Left ventricle myocardium inferior (tissue), 1 donor: ENCODE results near the gene PGP. TPM values are rescaled to one million over a fixed set of nuclear protein-coding genes. Genes with fewer than 3 reads are reported as not detected.

Experiments
- DNase-seq: peaks from one replicate; pipeline ENCODE4 v3.0.0-alpha.2; 2020
- H3K27ac ChIP-seq: fragments of 200-600 bp; replicated peaks from 2 replicates; pipeline ENCODE4 v1.8.0; 2021
- H3K27me3 ChIP-seq: fragments of 200-600 bp; 2 replicates; pipeline ENCODE4 v1.8.0; 2021; ENCODE audit warnings: low read depth
- H3K36me3 ChIP-seq: fragments of 200-600 bp; 2 replicates; pipeline ENCODE4 v1.8.0; 2021
- H3K4me1 ChIP-seq: fragments of 200-600 bp; 2 replicates; pipeline ENCODE4 v1.8.0; 2021
- H3K4me3 ChIP-seq: fragments of 200-600 bp; 2 replicates; pipeline ENCODE4 v1.8.0; 2021; ENCODE audit warnings: mild to moderate bottlenecking, moderate library complexity
- H3K9me3 ChIP-seq: fragments of 200-600 bp; replicated peaks from 2 replicates; pipeline ENCODE4 v1.8.0; 2021
- intact Hi-C: fragments of 100-400 bp; cut with micrococcal nuclease; formaldehyde crosslinking; loops from one replicate; pipeline ENCODE4 v1.11.0; 2022
- total RNA-seq: library from RNA; stranded (reverse); fragmentation: NEBNext Ultra II Directional; extraction: Animal tissue kit (Norgen Biotek cat#: 25700); gene quantifications from one replicate; pipeline ENCODE4 v1.2.1, GENCODE V29; 2021
- TF ChIP-seq, protein P1 (sequence below): fragments of 200-600 bp; IDR thresholded peaks from 2 replicates; pipeline ENCODE4 v1.8.0; 2021; ENCODE audit warnings: antibody characterized with exemption, mild to moderate bottlenecking, borderline replicate concordance
- donor health status: DM: no; HTN: yes; CAD: no; lungs with severe emphysema.

Gene PGP
- total RNA-seq, 1 donor from 2014 or later, result 34.1 TPM

DNA sequence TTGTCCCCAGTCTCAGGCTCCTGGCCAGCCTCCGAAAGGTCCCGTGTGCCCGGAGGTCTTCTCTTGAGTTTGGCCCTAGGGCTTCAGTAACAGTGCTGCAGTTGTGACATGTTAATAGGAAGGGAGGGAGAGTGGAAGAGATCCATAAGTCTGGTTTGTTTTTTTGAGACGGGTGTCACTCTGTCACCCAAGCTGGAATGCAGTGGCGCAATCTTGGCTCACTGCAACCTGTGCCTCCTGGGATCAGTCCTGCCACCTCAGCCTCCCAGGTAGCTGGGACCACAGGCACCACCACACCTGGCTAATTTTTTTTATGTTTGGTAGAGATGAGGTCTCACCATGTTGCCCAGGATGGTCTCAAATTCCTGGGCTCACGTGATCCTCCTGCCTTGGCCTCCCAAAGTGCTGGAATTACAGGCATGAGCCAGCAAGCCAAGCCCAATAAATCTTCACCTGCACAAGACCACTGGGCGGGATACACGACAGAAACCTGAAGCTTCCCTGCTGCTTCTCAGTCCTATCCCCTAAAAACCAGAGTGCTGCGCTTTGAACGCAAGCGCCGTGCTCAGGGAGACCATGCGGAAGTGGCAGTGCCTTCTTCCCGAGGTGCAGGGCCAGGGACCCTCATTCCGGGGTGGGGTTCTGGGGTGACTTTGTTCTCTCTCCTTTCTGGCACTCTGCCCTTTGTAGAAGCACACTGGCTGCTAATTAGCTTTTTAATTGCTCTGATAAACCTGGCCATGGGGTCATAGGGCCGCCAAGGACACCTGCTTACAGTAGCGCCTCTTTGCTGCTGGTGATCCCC is 48.2 kb downstream of the PGP start:
- Histone ChIP-seq H3K27ac (no peak overlapping the region), H3K36me3 (peaks cover 32% of the 10 kb centered on the region)
- TF ChIP-seq, protein P1, sequence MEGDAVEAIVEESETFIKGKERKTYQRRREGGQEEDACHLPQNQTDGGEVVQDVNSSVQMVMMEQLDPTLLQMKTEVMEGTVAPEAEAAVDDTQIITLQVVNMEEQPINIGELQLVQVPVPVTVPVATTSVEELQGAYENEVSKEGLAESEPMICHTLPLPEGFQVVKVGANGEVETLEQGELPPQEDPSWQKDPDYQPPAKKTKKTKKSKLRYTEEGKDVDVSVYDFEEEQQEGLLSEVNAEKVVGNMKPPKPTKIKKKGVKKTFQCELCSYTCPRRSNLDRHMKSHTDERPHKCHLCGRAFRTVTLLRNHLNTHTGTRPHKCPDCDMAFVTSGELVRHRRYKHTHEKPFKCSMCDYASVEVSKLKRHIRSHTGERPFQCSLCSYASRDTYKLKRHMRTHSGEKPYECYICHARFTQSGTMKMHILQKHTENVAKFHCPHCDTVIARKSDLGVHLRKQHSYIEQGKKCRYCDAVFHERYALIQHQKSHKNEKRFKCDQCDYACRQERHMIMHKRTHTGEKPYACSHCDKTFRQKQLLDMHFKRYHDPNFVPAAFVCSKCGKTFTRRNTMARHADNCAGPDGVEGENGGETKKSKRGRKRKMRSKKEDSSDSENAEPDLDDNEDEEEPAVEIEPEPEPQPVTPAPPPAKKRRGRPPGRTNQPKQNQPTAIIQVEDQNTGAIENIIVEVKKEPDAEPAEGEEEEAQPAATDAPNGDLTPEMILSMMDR, result no peak

DNA sequence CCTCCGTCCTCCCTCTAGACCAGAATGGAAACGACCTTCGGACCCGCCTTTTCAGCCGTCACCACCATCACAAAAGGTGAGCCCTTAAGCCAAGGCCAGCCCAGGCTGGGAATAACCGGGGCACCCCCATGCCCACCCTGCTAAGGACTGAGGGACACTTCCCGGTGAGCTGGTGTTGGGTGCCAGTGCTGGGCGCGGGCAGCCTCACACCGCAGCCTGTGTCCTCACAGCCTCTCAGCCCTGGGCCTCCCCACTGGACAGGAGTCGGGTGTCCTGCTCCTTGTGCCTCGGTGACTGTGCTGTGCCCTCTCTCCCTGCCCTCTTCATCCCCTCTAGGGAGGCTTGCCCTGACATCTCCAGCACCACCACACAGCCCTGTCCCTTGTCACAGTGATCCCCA is 48.8 kb downstream of the PGP start:
- H3K9me3 ChIP-seq, result no peaks in the 10 kb centered on the region
- TF ChIP-seq, protein P1, result no peak
- no peak overlapping the region for H3K27ac ChIP-seq
- no peak overlapping the region for H3K4me3 ChIP-seq
- peaks cover 26% of the 10 kb centered on the region for H3K36me3 ChIP-seq
- peaks cover 7% of the 10 kb centered on the region for H3K4me1 ChIP-seq
- DNase-seq, result no peak
- no peaks in the 10 kb centered on the region for H3K27me3 ChIP-seq
- intact Hi-C loops, result no loop called here

More for the DNA sequence above, 48.2 kb downstream of the PGP start:
- no peaks in the 10 kb centered on the region for H3K9me3 ChIP-seq
- H3K4me3 ChIP-seq, result no peak overlapping the region
- intact Hi-C loops, result no loop called here
- no peak for DNase-seq
- H3K27me3 ChIP-seq, result no peaks in the 10 kb centered on the region
- peaks cover 3% of the 10 kb centered on the region for H3K4me1 ChIP-seq

DNA sequence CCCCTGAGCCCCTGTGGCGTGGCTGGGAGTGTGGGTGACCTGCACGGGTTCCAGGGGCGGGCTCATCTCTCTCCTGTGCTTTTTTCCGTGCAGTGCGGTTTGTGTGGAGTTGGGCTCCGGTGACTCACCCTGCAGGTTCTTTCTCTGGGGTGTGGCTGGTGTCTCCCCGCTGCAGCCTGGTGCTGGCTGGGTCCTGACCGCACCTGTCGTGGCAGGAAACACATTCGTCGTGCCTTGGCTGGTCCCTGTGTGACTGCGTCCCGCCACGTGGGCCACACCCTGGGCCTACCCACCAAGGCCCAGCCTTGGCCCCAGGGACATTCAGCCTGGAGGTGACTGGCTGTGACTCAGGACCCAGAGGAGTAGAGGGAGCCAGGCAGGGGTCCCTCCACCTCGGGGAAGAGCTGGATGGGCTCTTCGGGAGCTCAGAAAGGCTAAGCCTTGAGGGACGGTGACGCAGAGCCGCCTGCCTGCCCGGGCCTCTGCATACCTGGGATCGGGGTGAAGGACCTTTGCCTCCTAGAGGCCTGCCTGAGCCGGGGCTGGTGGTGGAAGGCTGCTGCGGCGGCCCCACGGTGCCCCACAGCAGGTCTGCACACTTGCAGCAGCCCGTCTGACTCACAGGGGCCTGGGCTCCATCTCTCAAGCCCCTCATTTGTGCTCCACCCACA is 51.3 kb downstream of the PGP start:
- H3K27ac ChIP-seq, result no peak overlapping the region
- H3K4me3 ChIP-seq, result no peak overlapping the region
- H3K36me3 ChIP-seq, result peaks cover 23% of the 10 kb centered on the region
- intact Hi-C loops, result no loop called here
- DNase-seq, result no peak
- H3K27me3 ChIP-seq, result no peaks in the 10 kb centered on the region
- no peaks in the 10 kb centered on the region for H3K9me3 ChIP-seq
- H3K4me1 ChIP-seq, result peaks cover 31% of the 10 kb centered on the region
- TF ChIP-seq, protein P1, result no peak

DNA sequence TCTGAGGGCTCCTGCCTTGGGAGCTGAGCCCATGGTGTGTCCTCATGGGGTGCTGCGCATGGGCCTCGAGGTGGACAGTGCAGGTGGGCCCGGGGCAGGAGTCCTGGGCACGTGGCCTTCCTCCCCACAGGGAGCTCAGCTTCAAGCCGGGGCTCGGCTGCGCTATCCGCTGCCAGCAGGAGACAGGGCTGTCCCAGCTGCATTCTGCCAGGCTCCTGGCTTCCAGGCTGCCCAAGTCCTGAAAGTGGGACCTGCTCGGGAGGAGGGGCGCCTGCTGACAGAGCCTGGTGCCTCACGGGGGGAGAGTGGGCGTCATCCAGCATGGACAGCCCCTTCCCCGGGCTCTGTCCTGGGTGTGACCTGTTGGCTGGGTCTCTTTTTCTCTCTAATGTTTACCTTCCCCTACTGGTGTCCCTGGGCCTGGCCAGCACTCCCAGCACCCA is 51.9 kb downstream of the PGP start:
- H3K4me3 ChIP-seq, result no peak overlapping the region
- H3K4me1 ChIP-seq, result peaks cover 37% of the 10 kb centered on the region
- TF ChIP-seq, protein P1, result no peak
- H3K36me3 ChIP-seq, result peaks cover 20% of the 10 kb centered on the region
- no peak overlapping the region for H3K27ac ChIP-seq
- DNase-seq, result no peak
- no peaks in the 10 kb centered on the region for H3K9me3 ChIP-seq
- intact Hi-C loops, result no loop called here
- no peaks in the 10 kb centered on the region for H3K27me3 ChIP-seq

DNA sequence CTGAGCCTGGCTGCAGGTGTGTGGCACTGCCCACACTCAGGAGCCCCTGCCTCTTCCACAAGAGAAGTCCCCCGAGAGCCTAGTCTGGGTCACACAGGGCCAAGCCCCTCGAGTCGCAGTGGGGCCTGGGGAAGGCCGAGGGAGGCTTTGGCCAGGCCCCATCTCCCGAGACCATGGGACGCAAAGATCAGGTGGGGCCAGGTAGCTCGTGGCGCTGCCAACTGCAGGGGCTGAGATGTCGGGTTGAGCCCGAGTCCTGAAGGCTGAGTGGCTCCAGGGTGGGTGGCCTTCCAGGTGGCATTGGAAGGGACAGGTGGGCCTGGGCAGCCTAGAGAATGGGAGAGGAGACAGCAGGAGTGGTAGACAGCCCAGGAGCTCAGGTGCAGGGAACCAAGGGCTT is 52.7 kb downstream of the PGP start:
- Histone ChIP-seq H3K27me3 (no peaks in the 10 kb centered on the region), H3K4me3 (no peak overlapping the region), H3K36me3 (peaks cover 13% of the 10 kb centered on the region), H3K27ac (peak overlapping the region; percentile 67), H3K9me3 (no peaks in the 10 kb centered on the region), H3K4me1 (peaks cover 45% of the 10 kb centered on the region)
- TF ChIP-seq, protein P1, result no peak
- intact Hi-C loops, result no loop called here
- DNase-seq, result no peak

Other genes starting within 250 kb of the PGP start
- not detected for gene RNF151, start 248.0 kb downstream of the PGP start, total RNA-seq
- 22.6 TPM for gene TBL3, start 242.8 kb downstream of the PGP start, total RNA-seq
- gene NOXO1, start 233.4 kb downstream of the PGP start, total RNA-seq, result not detected
- 23.3 TPM for gene GFER, start 230.6 kb downstream of the PGP start, total RNA-seq
- 0.38 TPM for gene SYNGR3, start 224.9 kb downstream of the PGP start, total RNA-seq
- 14.5 TPM for gene ZNF598, start 205.0 kb downstream of the PGP start, total RNA-seq
- not detected for gene NPW, start 195.1 kb downstream of the PGP start, total RNA-seq
- 221 TPM for gene NHERF2, start 187.9 kb downstream of the PGP start, total RNA-seq
- gene NTHL1, start 167.0 kb downstream of the PGP start, total RNA-seq, result 21.7 TPM
- 80.1 TPM for gene TSC2, start 166.9 kb downstream of the PGP start, total RNA-seq
- gene PKD1, start 78.9 kb downstream of the PGP start, total RNA-seq, result 83.9 TPM
- gene RAB26, start 66.2 kb downstream of the PGP start, total RNA-seq, result 1.7 TPM
- 26.0 TPM for gene TRAF7, start 59.1 kb downstream of the PGP start, total RNA-seq
- 4.0 TPM for gene CASKIN1, start 18.2 kb downstream of the PGP start, total RNA-seq
- gene MLST8, start 9.4 kb downstream of the PGP start, total RNA-seq, result 27.3 TPM
- 10.9 TPM for gene BRICD5, start 4.0 kb downstream of the PGP start, total RNA-seq
- gene E4F1, start 8.8 kb upstream of the PGP start, total RNA-seq, result 13.5 TPM
- gene DNASE1L2, start 21.6 kb upstream of the PGP start, total RNA-seq, result 0.47 TPM
- gene ECI1, start 36.7 kb upstream of the PGP start, total RNA-seq, result 165 TPM
- gene RNPS1, start 53.3 kb upstream of the PGP start, total RNA-seq, result 106 TPM
- 6.9 TPM for gene ABCA3, start 125.9 kb upstream of the PGP start, total RNA-seq
- 0.96 TPM for gene CCNF, start 214.6 kb upstream of the PGP start, total RNA-seq
- 1.3 TPM for gene TEDC2, start 245.3 kb upstream of the PGP start, total RNA-seq